GM12875 (cell line): ENCODE results near the gene PER3.

Experiments
- H3K4me3 ChIP-seq: one replicate; pipeline ENCODE4 v1.5.1; 2011; ENCODE audit warnings: low read depth, low read length, control low read depth
- TF ChIP-seq, protein P1 (sequence below): IDR thresholded peaks from 2 replicates; pipeline ENCODE4 v1.5.1; 2011; ENCODE audit warnings: low read depth, mild to moderate bottlenecking, control low read depth, inconsistent platforms, low read length, moderate library complexity, borderline replicate concordance; ENCODE audit not compliant: insufficient read depth

PER3 gene

DNA sequence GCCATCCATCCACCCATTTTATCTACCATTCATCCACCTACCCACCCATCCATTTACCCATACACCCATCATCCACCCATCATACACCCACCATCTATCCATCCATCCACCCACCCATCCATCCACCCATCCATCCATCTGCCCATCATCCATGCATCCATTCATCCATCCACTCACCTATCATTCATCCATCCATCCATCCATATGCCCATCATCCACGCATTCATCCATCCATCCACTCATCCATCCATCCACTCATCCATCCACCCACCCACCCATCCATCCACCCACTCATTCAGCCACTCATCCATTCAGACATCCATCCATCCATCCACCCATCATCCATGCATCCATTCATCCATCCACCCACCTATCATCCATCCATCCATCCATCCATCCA is 100.7 kb downstream of the PER3 start:
- TF ChIP-seq, protein P1, sequence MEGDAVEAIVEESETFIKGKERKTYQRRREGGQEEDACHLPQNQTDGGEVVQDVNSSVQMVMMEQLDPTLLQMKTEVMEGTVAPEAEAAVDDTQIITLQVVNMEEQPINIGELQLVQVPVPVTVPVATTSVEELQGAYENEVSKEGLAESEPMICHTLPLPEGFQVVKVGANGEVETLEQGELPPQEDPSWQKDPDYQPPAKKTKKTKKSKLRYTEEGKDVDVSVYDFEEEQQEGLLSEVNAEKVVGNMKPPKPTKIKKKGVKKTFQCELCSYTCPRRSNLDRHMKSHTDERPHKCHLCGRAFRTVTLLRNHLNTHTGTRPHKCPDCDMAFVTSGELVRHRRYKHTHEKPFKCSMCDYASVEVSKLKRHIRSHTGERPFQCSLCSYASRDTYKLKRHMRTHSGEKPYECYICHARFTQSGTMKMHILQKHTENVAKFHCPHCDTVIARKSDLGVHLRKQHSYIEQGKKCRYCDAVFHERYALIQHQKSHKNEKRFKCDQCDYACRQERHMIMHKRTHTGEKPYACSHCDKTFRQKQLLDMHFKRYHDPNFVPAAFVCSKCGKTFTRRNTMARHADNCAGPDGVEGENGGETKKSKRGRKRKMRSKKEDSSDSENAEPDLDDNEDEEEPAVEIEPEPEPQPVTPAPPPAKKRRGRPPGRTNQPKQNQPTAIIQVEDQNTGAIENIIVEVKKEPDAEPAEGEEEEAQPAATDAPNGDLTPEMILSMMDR, result no peak
- no peak overlapping the region for H3K4me3 ChIP-seq

- TF ChIP-seq, protein P1, result no peak
- no peak overlapping the region for H3K4me3 ChIP-seq
Observed at GRCh38 chr1:7885513-7886404, 101.7 kb downstream of the PER3 start.

DNA sequence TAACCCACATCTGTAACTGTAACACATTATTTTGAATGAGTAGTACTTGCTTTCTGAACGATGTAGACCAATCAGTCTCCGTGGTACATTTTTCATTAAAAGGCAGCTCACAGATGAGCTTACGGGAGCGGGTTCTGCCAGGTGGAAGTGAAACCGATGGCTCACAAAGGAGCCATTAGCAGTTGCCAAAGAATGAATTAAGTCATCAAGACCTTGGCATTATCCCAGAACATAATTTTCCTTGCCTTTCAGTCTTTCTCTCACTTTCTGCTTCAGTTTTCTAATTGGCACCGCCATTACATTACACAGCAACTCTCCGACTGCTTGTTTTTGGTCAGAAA is 102.3 kb downstream of the PER3 start:
- no peak overlapping the region for H3K4me3 ChIP-seq

GRCh38 chr1:7888248-7889081 is 104.4 kb downstream of the PER3 start:
- H3K4me3 ChIP-seq, result no peak overlapping the region
- TF ChIP-seq, protein P1, result no peak

More for the DNA sequence above, 102.3 kb downstream of the PER3 start:
- TF ChIP-seq, protein P1, result no peak

DNA sequence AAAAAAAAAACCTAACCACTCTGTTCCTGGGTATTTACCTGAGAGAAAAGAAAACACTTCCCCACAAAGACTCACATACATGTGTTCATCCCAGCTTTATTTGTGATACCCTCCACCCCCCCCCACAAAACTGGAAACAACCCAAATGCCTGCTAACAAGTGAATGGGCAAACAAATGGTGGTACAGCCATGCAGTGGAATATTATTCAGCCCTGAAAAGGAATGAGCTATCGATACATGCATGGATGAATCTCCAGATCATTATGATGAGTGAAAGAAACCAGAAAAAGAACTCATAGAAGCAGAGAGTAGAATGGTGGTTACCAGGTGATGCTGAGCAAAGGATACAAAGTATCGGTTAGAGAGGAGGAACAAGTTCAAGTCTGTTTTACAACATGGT is 106.8 kb downstream of the PER3 start:
- H3K4me3 ChIP-seq, result no peak overlapping the region
- TF ChIP-seq, protein P1, result no peak

GRCh38 chr1:7891804-7892203 is 107.7 kb downstream of the PER3 start:
- TF ChIP-seq, protein P1, result no peak
- H3K4me3 ChIP-seq, result no peak overlapping the region
